NCI-H146 (cell line): ENCODE results near the gene MCF2L2.
A peak's percentile ranks its signal among the peaks of the same experiment; 100 is the strongest.
"Not testable (repeated sequence)": the region's sequence is repeated elsewhere in the genome, so short reads cannot be mapped to it uniquely, and the experiment has no call there.

Experiments used
- DNase-seq: peaks from one replicate; lab custom pipeline; 2025; lab: John Stamatoyannopoulos, UW

The MCF2L2 gene

DNA sequence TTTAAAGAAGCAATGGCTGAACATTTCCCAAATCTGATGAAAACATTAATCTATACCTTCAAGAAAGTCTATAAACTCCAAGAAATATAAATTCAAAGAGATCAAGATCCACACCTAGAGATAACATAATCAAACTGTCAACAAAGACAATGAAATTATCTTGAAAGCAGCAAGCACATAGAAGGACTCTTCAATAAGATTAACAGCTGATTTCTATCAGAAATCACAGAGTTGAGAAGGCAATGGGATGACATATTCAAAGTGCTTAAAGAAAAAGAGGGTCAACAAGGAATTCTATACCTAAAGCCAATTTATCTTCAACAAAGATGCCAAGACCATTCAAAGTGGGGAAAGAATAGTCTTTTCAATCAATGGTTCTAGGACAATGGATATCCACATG lies 224.7 kb downstream of the MCF2L2 start:
- DNase-seq = no peak

DNA sequence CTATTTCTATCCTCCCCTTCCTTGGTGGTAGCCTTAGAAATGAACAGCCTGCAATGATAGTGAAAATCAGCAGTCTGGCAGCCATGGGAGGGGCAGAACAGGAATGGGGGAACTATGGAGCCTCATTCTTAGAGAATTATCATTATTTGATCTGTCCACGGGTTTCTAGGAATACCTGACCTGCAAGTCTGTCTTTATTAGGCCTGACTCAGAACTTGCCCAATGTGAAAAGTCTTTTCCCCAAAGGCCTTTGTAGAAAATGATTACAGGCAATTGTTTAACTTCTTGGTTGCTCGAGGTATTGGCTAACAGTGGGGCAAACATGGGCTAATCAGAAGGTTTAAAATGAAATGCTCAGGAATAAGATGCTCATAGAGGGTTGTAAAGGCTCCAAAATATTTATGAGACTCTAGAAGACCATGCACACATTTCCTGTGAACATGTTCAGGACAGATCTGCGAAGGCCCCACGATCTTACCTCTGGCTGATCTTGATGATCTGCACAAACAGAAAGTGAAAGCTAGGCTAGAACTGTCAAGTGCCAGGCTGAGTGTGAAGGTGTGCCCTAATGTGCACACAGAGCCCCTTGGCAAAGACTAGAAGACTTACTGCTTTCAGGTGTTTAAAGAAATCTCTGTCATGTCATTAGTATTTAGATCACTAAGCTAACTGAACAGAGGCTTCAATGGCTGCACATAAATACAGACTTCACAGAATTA lies 226.3 kb downstream of the MCF2L2 start:
- DNase-seq = no peak

DNA sequence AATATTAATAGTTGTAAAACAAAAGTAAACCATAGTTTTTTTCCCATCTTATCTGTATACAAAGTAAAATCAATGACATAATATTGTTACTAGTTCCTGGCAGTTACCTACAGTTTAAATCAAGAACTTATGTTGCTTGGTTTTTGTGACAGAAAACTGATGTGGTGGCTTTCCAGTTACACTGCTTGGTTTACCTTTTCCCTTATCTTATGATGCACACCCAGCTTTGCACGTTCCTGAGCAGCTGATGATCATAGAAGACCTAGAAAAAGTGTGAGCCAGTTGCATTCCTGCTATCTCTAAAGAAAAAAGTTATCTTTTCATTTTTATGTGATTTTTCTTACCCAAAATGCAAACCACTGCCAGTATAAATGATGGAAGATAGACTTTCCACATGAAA lies 229.5 kb downstream of the MCF2L2 start:
- no peak for DNase-seq

DNA sequence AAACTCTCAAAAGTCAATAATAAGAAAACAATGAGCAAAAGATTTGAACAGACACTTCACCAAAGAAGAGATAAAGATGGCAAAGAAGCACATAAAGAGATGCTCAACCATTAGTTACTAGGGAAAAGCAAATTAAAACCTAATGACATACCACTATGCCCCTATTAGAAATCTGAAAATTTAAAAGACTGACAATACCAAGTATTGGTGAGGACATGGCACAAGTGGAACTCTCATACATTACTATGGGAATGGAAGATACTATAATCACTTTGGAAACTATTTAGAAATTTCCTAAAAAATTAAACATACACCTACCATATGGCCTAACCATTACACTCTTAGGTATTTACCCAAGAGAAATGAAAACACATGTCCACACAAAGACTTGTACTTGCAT lies 230.7 kb downstream of the MCF2L2 start:
- no peak for DNase-seq

DNA sequence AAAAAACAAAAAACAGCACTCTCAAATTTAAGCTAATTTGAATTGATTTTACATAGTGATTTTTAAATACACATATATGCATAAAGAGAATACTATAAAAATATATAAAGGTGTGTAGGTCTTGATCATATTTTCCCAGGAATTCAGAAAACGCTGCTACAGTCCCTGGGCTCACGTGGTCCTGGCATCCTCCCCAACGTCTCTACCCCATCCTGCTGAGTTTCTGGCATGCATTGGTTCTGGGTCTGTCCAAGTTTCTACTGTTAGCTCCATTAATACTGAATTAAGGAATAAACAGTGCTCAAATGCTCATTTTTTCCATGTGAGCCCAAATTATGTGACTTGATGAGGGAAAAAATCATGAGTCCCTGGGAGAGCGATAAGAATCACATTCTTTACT lies 233.2 kb downstream of the MCF2L2 start:
- no peak for DNase-seq

DNA sequence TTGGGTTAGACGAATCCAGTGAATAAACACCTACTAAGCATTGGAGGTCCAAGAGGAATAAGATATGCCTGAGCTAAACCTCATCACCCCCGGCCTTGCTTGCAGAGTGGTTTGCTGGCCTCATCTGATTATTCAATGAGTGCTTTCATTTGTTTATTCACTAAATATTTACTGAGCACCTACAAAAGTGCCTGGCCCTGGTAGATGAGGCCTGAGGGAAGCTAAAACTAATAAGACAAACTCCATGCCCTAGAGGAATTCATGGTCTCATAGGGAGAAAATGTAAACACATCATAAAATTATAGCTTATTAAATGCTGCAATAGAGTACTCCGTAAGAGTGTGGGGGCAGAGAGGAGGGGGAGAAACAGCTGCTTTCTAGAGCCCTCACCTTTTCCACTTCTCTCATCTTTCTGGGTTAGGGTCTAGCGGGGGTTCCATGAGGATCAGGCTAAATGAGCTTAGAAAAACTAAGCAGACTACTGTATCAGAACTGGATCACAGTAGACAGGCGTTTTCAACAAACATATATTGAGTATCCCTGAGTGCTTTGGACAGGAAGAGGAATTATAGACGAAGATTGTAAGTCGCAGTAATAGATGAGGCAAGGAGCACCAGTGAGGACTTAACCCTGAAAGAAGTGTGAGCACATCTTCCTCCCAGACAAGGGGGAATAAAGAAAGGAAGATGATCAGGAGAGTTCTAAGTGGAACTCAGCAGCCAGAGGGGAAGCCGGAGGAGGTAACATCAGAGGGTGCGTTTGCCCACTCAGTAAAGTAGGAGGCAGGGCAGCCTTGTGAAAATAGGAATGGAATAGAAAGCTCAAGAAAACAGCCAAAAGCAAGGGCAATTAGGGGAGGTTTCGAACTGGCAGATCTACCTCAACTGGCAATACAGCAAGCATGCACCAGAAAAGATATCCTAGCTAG lies 234.4 kb downstream of the MCF2L2 start:
- DNase-seq = peak; percentile 94

DNA sequence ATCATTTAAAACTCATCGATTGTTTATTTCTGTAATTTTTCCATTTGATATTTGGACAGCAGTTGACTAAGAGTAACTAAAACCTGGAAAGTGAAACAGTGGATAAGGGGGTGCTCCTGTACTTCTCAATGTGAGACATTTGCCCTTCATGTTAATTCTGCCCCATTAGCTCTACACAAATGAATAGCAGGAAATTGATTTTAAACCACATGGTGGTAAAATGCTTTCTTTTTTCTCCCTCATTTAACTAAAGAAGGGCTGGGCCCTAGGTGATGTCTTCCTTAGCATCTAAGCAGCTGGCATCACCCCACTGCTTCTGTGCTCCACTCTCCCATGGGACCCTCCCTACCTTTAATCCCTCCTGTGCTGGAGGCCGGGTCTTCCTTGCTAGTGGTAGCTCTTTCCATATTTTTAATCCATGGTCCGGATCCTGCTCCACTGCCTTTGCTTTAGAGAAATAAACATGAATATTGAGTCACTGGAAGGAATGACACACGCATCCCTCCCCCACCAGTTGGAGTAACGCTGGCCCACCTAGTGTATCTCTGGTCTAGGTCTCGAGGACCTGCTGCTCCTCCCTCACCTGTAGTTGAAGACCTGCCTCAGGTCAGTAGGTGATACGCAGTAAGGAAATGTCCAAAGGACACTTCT lies 235.6 kb downstream of the MCF2L2 start:
- DNase-seq = peak; percentile 88

DNA sequence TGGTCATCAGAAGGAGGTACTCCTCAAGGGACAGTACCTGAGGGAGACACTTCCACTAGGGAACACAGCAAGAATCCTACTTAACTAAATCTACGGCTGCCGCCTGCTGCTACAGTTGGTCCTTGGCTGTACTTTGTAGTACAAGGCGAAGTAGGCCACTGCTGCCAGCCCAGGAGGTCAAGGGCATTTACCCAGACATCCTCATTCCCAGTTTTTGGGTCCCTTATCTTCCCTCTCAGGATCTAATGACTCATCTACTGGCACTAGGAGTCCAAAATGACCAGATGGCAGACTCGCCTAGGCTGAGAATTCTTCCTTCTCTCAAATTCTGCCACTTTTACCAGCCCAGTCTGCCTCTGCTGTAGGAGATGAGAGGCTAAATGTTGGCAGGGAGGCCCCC lies 238.8 kb downstream of the MCF2L2 start:
- DNase-seq = no peak

DNA sequence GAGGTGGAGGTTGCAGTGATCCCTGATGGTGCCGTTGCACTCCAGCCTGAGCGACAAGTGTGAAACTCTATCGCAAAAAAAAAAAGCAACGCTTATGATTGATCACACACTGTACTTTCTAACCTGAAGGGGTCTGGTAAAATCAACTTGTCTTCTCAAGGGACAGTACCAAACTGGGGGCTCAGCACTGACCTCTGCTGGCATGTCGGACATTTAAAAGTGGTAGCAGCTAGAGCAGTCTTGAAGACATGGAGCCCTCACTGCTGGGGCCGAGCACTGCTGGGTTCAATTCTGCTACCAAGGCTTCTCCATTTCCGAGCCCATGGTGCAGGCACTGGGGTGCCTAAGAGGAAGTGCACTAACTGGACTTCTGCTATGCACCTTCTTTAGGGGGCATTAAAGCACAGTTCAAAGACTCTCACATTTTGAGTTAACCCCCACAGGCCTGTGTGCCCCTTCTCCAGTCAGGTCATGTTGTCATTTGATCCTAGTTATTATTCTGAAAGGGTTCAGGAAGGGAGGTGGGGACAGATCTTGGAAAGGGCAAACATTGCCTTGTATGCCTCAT lies 239.4 kb downstream of the MCF2L2 start:
- peak; percentile 40 for DNase-seq

DNA sequence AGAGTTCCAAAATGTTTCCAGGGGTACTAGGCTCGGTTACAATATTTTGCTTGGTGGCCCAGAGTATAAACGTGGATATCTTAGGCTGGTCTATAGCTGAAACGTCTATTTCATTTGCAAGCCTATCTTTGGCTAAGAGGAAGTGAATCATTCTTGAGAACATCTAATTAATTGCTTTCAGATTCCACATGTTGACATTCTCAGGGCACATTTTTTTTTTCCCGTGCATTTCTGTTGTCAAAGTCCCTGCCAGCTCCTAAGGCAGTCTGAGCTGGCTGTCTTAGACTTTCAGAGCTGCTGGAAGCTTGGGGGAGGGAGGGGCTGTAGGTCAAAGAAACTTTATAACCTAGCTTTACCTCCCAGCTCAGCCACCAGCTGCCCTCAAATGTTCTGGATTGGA lies 242.7 kb downstream of the MCF2L2 start:
- no peak for DNase-seq

DNA sequence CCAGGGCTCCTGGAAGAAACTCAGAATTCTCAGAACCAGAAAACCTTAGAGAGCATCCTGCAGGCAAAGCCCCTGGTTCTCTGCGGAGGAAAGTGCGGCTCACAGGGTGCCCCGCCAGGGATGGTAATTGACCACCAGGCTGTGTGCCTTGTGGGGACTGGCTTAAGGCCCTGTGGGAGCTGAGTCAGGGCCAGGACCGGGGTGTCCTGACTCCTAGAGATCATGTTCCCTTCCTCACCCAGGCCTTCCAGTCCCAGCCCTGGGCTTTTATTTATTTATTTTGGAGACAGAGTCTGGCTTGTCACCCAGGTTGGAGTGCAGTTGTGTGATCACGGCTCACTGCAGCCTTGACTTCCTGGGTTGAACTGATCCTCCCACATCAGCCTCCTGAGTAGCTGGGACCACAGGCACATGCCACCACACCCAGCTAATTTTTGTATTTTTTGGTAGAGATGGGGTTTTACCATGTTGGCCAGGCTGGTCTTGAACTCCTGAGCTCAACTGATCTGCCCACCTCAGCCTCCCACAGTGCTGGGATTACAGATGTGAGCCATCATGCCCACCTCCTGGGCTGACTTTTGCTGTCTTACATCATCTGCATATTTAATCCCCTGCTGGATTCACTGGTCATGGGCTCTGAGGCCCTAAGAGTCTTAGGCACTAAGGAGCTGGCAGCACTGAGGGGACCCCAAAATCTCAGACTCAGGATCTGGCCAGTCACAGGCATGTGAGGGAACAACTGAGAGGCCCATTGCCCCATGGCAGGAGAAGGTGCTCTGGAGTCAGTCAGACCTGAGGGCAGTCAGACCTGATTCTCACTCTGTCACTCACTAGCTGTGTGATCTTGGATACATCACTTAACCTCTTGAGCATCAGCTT lies 245.4 kb downstream of the MCF2L2 start:
- no peak for DNase-seq

DNA sequence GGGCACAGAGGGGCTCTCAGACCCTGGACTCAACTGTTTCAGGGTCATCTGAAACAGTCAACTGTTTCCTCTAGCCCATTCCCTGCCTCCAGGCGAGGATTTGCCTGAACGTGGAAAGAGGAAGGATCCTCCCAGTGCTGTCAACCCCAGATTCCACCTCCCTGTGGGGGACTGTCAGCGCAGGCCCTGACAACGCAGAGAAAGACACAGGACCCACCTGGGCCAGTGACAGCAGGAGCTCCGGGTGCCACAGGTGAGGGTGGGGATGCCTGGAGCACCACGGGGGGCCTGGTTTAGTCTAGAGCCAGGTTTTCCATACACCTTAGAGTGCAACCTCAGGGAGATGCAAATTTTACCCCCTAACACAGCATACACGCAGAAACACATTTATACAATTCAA lies 246.3 kb downstream of the MCF2L2 start:
- DNase-seq = no peak

DNA sequence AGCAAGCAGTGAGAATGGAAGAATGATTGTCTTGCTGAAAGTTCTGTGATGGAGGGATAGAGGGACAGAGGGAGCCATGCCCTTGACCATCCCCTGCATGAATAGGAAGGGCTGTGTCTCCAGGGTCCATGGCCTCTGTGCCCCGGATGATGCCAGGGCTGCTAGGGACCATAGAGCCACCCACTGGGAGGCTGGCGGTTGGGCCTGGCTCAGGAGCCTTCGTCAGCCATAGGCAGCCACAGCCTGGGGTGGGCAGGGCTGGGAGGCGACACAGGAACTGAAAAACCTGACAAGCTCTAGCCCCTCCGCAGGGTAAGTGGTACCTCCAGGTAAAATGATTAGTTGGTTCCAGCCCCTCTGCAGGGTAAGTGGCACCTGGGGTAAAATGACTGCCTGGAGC lies 246.8 kb downstream of the MCF2L2 start:
- DNase-seq = no peak

DNA sequence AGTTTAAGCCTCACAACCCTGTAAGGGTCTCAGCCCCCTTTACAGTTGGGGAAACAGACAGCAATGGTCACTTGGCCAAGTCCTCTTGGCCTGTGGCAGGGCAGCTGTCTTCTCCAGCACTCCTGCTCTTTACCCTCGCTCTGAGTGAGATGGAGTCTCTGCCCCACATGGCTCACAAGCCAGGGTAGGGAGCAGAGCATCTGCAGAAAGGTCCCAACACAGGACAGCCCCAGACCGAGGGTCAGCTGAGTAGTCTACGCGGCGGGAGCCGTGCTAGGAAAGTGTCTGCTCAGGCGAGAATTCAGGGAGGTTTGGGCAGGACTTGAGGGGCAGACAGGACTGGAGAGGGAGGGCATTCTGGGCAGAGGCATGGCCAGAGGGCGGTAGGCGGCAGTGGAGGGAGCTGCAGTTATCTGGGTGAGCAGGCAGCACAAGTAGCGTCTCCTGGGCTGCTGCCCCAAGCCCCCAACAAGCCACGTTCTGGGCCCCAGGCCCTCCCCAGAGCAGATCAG lies 247.6 kb downstream of the MCF2L2 start:
- no peak for DNase-seq

DNA sequence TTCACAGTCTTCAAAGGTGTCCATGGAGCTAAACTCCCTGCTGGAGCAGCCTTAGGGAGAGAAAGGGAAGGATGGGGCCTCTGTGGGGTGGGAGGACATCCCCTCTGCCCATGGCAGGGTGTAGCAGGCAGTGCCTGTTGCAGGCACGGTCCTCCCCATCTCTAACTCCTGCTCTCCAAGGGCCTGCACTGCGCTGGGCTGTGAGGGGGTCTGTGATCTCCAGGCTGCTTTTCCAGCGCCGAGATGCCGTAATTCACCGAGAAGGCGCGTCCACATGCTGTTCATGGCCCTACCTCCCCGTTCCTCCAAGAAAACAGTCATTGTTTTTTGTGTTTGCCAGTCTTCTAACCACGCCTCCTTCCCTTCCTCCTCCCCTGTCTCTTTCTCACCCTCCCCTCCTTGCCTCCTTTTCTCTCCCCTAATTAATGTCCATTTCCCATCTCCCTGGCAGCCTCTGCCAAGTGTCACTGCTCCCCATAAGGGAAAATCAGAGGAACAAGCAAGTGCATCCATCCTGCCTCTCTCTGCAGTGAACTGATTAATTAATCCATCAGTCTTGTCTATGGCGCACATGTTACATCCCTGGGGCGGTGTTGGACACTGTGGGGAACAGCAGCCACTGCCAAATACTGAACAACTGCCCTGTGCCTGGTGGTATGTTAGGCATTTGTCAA lies 248.2 kb downstream of the MCF2L2 start:
- no peak for DNase-seq

DNA sequence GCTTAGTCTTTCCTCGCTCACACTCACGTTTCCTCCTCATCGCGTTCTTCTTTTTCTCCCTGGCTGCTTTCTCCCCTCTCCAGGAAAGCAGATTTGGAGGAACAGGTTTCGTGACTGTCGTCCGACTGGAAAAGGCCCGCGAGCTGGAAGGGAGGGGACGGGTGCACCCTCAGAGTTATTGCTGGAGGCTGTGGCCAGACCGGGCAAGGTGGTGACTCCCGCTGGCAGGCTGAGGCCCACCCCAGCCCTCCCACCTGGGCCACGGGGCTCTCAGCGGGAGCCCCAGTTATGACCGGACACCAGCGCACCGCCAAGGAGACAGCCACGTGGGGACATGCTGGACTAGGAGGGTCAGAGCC lies 248.9 kb downstream of the MCF2L2 start:
- DNase-seq = not testable (repeated sequence)

DNA sequence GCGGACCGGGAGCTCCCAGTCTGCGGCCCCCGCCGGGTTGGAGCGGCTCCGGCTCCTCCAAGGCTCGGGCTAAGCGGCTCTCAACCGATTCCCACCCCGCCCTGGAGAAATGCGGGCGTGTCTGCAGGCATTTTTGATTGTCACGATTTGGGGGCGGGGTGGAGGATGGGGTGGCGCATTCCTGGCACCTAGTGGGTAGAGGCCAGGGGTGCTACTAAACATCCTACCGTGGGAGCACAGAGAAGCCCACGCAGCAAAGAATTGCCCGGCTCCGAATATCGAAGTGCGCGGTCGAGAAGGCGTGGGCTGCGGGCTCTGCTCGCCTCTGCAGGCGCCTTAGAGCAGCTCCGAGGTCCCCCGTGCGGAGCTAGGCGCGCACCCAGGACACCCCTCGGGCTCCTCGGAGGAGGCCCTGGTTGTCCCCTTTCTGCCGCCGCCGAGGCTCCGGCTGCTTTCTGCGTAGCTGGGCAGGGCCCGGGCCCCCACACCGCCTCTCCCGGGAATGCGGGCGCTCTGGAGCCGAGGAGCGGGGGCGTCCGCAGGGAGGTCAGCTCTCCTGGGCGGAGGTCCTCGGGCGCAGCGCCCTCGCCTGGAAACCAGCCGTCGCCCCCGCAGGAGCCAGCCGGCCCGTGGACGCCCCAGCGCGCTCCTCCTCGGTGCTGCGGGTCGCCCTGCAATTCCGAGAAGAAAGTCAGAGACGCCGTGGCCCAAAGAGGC lies 249.4 kb downstream of the MCF2L2 start:
- no peak for DNase-seq

DNA sequence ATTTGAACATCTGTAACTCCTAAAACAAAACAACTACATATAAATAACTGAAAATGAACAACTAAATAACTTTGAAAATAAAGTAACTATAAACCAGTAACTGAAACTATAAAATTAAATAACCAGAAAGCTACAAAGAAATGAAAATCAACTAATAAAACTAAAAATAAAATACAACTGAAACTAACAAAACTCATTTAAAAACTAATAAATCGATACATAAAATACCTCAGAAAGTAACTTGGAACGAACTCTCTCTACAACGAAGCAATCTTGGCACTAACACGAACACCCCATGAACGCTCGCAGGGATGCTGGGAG lies 249.9 kb downstream of the MCF2L2 start:
- no peak for DNase-seq

DNA sequence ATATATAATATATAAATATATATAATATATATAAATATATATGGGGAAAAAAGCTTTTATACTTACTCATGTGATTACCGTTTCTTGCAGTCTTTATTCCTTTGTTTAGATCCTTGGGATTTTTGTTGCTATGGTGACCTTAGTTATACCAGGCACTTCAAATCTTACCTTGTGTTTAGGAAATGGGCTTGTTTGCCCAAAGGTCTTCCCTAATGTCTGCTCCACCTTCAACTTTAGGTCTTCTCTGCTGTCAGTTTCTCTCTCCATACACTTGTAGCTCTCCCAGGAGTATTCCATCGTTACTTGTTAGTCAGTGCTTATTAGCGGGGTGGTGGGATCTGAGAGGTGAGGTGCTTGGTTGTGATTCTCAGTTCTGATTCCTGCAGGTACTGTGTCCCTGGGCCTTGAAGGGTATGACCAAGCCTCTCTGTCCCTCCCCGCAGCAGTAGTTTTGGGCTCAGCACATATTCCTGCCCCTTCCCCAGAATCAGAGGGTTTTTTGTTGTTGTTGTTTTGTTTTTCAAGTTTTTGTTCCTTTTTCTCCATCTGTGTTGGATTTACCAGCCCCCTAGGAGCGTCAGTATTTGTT lies 256.3 kb downstream of the MCF2L2 start:
- no peak for DNase-seq

DNA sequence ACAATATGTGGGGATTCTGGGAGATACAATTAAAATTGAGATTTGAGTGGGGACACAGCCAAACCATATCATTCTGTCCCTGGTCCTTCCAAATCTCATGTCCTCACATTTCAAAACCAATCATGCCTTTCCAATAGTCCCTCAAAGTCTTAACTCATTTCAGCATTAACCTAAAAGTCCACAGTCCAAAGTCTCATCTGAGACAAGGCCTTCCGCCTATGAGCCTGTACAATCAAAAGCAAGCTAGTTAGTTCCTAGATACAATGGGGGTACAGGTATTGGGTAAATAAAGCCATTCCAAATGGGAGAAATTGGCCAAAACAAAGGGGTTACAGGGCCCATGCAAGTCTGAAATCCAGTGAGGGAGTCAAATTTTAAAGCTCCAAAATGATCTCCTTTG lies 260.4 kb downstream of the MCF2L2 start:
- DNase-seq = not testable (repeated sequence)
